IMR-90 (cell line): Measurements from ENCODE around the gene IQGAP2. TPM values are rescaled to one million over a fixed set of nuclear protein-coding genes. Genes with fewer than 3 reads are reported as not detected.

ENCODE experiments used
- ATAC-seq: fragments of 200-7000 bp; cut with Tn5 transposase; 2 replicates; pipeline ENCODE4 v1.9.1; 2020; ENCODE audit warnings: low read depth, mild to moderate bottlenecking, moderate library complexity
- BruUV-seq: library from RNA; stranded (reverse); fragments of 400-500 nt; replicated peaks from 2 replicates; lab custom pipeline; 2021; lab: Mats Ljungman, UMichigan
- CTCF ChIA-PET: fragments of 300-600 bp; formaldehyde crosslinking; extraction: SDS; loops from one replicate; lab custom pipeline; 2021; ENCODE audit warnings: antibody characterized with exemption; lab: Yijun Ruan, JAX
- POLR2A ChIA-PET: fragments of 300-600 bp; sonication (Branson Sonifier 250); formaldehyde crosslinking; loops from one replicate; lab custom pipeline; 2022; ENCODE audit warnings: antibody characterized with exemption; ENCODE audit not compliant: unreplicated experiment; lab: Charles Lee
- DNase-seq: peaks from one replicate; pipeline ENCODE4 v3.0.0; 2013
- H2AFZ ChIP-seq: replicated peaks from 2 replicates; pipeline ENCODE3; 2013; ENCODE audit warnings: low read length, mild to moderate bottlenecking; ENCODE audit not compliant: poor library complexity
- H2AK5ac ChIP-seq: 2 replicates; pipeline ENCODE4 v1.6.1; 2013; ENCODE audit warnings: low read depth, low read length, inconsistent platforms
- H2AK9ac ChIP-seq: replicated peaks from 2 replicates; pipeline ENCODE3; 2013; ENCODE audit warnings: mild to moderate bottlenecking, low read depth, low read length, moderate library complexity; ENCODE audit not compliant: poor library complexity
- H2BK120ac ChIP-seq: 2 replicates; pipeline ENCODE4 v1.6.1; 2013; ENCODE audit warnings: low read depth, low read length, inconsistent platforms
- H2BK15ac ChIP-seq: 3 replicates; pipeline ENCODE4 v1.6.1; 2013; ENCODE audit warnings: low read depth, low read length, inconsistent platforms
- H2BK20ac ChIP-seq: 2 replicates; pipeline ENCODE4 v1.6.1; 2013; ENCODE audit warnings: low read depth, mild to moderate bottlenecking, inconsistent platforms, low read length, moderate library complexity
- H2BK5ac ChIP-seq: 2 replicates; pipeline ENCODE4 v1.6.1; 2013; ENCODE audit warnings: mild to moderate bottlenecking, low read depth, low read length, inconsistent platforms; ENCODE audit not compliant: poor library complexity, severe bottlenecking
- H3K14ac ChIP-seq: replicated peaks from 2 replicates; pipeline ENCODE4 v1.6.1; 2013; ENCODE audit warnings: low read depth, low read length, inconsistent platforms
- H3K18ac ChIP-seq: 2 replicates; pipeline ENCODE4 v1.6.1; 2013; ENCODE audit warnings: low read depth, low read length, control low read depth
- H3K23ac ChIP-seq: 2 replicates; pipeline ENCODE4 v1.6.1; 2013; ENCODE audit warnings: low read depth, low read length, inconsistent platforms
- H3K27ac ChIP-seq: 2 replicates; pipeline ENCODE4 v1.5.1; 2013; ENCODE audit warnings: mild to moderate bottlenecking, control low read depth, low read length; ENCODE audit not compliant: insufficient read depth
- H3K27me3 ChIP-seq: 2 replicates; pipeline ENCODE4 v1.6.1; 2013; ENCODE audit warnings: low read length; ENCODE audit not compliant: control insufficient read depth, insufficient read depth
- H3K36me3 ChIP-seq: 2 replicates; pipeline ENCODE4 v1.6.1; 2013; ENCODE audit warnings: low read length, mixed read lengths; ENCODE audit not compliant: control insufficient read depth, insufficient read depth
- H3K4ac ChIP-seq: 2 replicates; pipeline ENCODE4 v1.6.1; 2013; ENCODE audit warnings: low read depth, low read length, inconsistent platforms
- H3K4me1 ChIP-seq: 2 replicates; pipeline ENCODE4 v1.6.1; 2013; ENCODE audit warnings: low read length, mixed read lengths; ENCODE audit not compliant: control insufficient read depth, insufficient read depth
- H3K4me2 ChIP-seq: 2 replicates; pipeline ENCODE4 v1.6.1; 2013; ENCODE audit warnings: low read depth, mild to moderate bottlenecking, control low read depth, low read length, moderate library complexity
- H3K4me3 ChIP-seq: 2 replicates; pipeline ENCODE4 v1.5.1; 2013; ENCODE audit warnings: low read depth, mild to moderate bottlenecking, control low read depth, low read length, moderate library complexity; ENCODE audit not compliant: insufficient read depth
- H3K56ac ChIP-seq: 2 replicates; pipeline ENCODE4 v1.6.1; 2013; ENCODE audit warnings: low read length, inconsistent platforms; ENCODE audit not compliant: insufficient read depth; ENCODE audit errors: extremely low read depth
- H3K79me1 ChIP-seq, 2 experiments: 2 replicates each; pipeline ENCODE4 v1.6.1; 2013; ENCODE audit warnings: low read length in 2 of 2, inconsistent platforms in 1 of 2, low read depth in 1 of 2
- H3K9ac ChIP-seq: 2 replicates; pipeline ENCODE4 v1.6.1; 2013; ENCODE audit warnings: low read depth, low read length, control low read depth
- H3K9me1 ChIP-seq: 2 replicates; pipeline ENCODE4 v1.6.1; 2013; ENCODE audit warnings: low read length, inconsistent platforms; ENCODE audit not compliant: insufficient read depth
- H3K9me3 ChIP-seq: 2 replicates; pipeline ENCODE4 v1.6.1; 2013; ENCODE audit warnings: low read length; ENCODE audit not compliant: control insufficient read depth, insufficient read depth
- H4K20me1 ChIP-seq: 2 replicates; pipeline ENCODE4 v1.6.1; 2013; ENCODE audit warnings: low read length, inconsistent platforms; ENCODE audit not compliant: insufficient read depth
- H4K5ac ChIP-seq: 2 replicates; pipeline ENCODE4 v1.6.1; 2013; ENCODE audit warnings: mild to moderate bottlenecking, low read depth, low read length, control low read depth
- H4K8ac ChIP-seq, 2 experiments: 2 replicates each; pipeline ENCODE4 v1.6.1; 2013; ENCODE audit warnings: low read depth in 2 of 2, low read length in 2 of 2, control low read depth in 1 of 2, inconsistent platforms in 1 of 2
- H4K91ac ChIP-seq: 2 replicates; pipeline ENCODE4 v1.6.1; 2013; ENCODE audit warnings: low read depth, low read length, inconsistent platforms; ENCODE audit not compliant: insufficient read depth
- CEBPB ChIP-seq: IDR thresholded peaks from 2 replicates; pipeline ENCODE4 v1.6.1; 2012; ENCODE audit warnings: low read depth, low read length, improper control_type of control experiment
- NFE2L2 ChIP-seq: fragments of 150-350 bp; IDR thresholded peaks from 2 replicates; pipeline ENCODE4 v1.6.1; 2016; ENCODE audit warnings: low read depth, mild to moderate bottlenecking, low read length
- whole genome bisulfite sequencing, 2 experiments: methylation state at CpG; one replicate each; pipeline versions ENCODE4 v1.1.5 to v1.1.7; 2013; ENCODE audit warnings: missing lambda C conversion rate in 2 of 2; ENCODE audit not compliant: insufficient read length in 1 of 2; ENCODE audit errors: extremely low coverage in 2 of 2; 5-methylcytosine and 5-hydroxymethylcytosine counted together
- dilution Hi-C: fragments of 300-500 bp; cut with HindIII; formaldehyde crosslinking; loops from one replicate; pipeline ENCODE4 v1.14.3; 2018; ENCODE audit warnings: low sequenced_read_pairs; ENCODE audit not compliant: unreplicated experiment
- in situ Hi-C: fragments of 300-500 bp; cut with MboI; formaldehyde crosslinking; loops from 3 replicates; pipeline ENCODE4 v1.14.3; 2019; ENCODE audit warnings: low sequenced_read_pairs, inconsistent platforms, mixed read lengths
- intact Hi-C: fragments of 100-400 bp; cut with micrococcal nuclease; formaldehyde crosslinking; loops from 2 replicates; pipeline ENCODE4 v1.10.0; 2022
- polyA plus RNA-seq, 3 experiments: library from polyadenylated mRNA; depleted of rRNA; stranded (reverse); fragments of >200 nt; gene quantifications; 2 replicates each; pipeline ENCODE4 v1.2.3, GENCODE V29; 2012; ENCODE audit warnings: low replicate concordance in 1 of 3
- total RNA-seq: library from RNA; depleted of rRNA; stranded (reverse); fragments of >200 nt; gene quantifications from 2 replicates; pipeline ENCODE4 v1.2.3, GENCODE V29; 2012

IQGAP2 gene
- total and polyA plus RNA-seq, 2 of the 4 experiments (the other 2 are of a cell fraction) = 0.21 to 0.36 TPM

- Histone ChIP-seq H3K27me3 (no peaks in the 10 kb centered on the region), H4K5ac (no peak overlapping the region), H4K91ac (no peak overlapping the region), H2AK9ac (no peak overlapping the region), H3K9me3 (no peaks in the 10 kb centered on the region), H3K23ac (no peak overlapping the region), H3K9me1 (no peaks in the 10 kb centered on the region), H3K4me1 (no peaks in the 10 kb centered on the region), H4K20me1 (no peaks in the 10 kb centered on the region), H3K56ac (no peak overlapping the region), H2BK120ac (no peak overlapping the region), H2AFZ (no peak overlapping the region), H2BK5ac (no peak overlapping the region), H3K79me1 (no peaks in the 10 kb centered on the region), H4K8ac (no peak overlapping the region), H2BK15ac (no peak overlapping the region), H3K9ac (no peak overlapping the region), H3K4me3 (no peak overlapping the region), H3K14ac (no peak overlapping the region), H3K4ac (no peak overlapping the region), H2AK5ac (no peak overlapping the region), H3K27ac (no peak overlapping the region), H2BK20ac (no peak overlapping the region), H3K18ac (no peak overlapping the region), H3K36me3 (no peaks in the 10 kb centered on the region), H3K4me2 (no peak overlapping the region)
- no TSS peak for BruUV-seq
- ChIA-PET CTCF (no interaction called here), POLR2A (no interaction called here)
- WGBS, 2 experiments = no CpG with 5 or more reads among the region's 2 CpGs
- TF ChIP-seq NFE2L2 = no peak
- TF ChIP-seq CEBPB = no peak
- dilution Hi-C loops (no loop called here), in situ Hi-C loops (no loop called here), intact Hi-C loops (no loop called here)
- ATAC-seq (no peak), DNase-seq (no peak)
Observed at GRCh38 chr5:76514713-76515112, 111.6 kb downstream of the IQGAP2 start.
